NK-92 (cell line): ENCODE results near the gene INAVA.
"Not testable (repeated sequence)": the region's sequence is repeated elsewhere in the genome, so short reads cannot be mapped to it uniquely, and the experiment has no call there.

ENCODE experiments used
- DNase-seq: peaks from one replicate; lab custom pipeline; 2025; ENCODE audit not compliant: unreplicated experiment; lab: John Stamatoyannopoulos, UW

The INAVA gene

GRCh38 chr1:200962151-200962550 is 67.5 kb downstream of the INAVA start:
- DNase-seq = not testable (repeated sequence)

GRCh38 chr1:200962631-200963030 is 67.9 kb downstream of the INAVA start:
- DNase-seq = no peak

GRCh38 chr1:200963076-200963475 is 68.4 kb downstream of the INAVA start:
- DNase-seq = no peak

GRCh38 chr1:200963888-200964287 is 69.2 kb downstream of the INAVA start:
- DNase-seq = not testable (repeated sequence)
